Endothelial cell (in vitro differentiated cells): ENCODE data around the gene AKR1C4. TPM values are rescaled to one million over a fixed set of nuclear protein-coding genes. Genes with fewer than 3 reads are reported as not detected.

Source experiments
- DNase-seq: peaks from one replicate; pipeline ENCODE4 v3.0.0; 2021; ENCODE audit warnings: low spot score
- H3K27ac Mint-ChIP-seq: one replicate; pipeline ENCODE4 v1.8.0; 2021; ENCODE audit warnings: mixed read lengths, inconsistent platforms; ENCODE audit not compliant: unreplicated experiment
- H3K27me3 Mint-ChIP-seq: one replicate; pipeline ENCODE4 v1.8.0; 2021; ENCODE audit warnings: mild to moderate bottlenecking, moderate library complexity, mixed read lengths, inconsistent platforms; ENCODE audit not compliant: unreplicated experiment
- H3K36me3 Mint-ChIP-seq: one replicate; pipeline ENCODE4 v1.8.0; 2021; ENCODE audit warnings: mild to moderate bottlenecking, low read depth, mixed read lengths, inconsistent platforms; ENCODE audit not compliant: unreplicated experiment
- H3K4me1 Mint-ChIP-seq: one replicate; pipeline ENCODE4 v1.8.0; 2021; ENCODE audit warnings: mild to moderate bottlenecking, mixed read lengths, inconsistent platforms; ENCODE audit not compliant: unreplicated experiment
- H3K4me3 Mint-ChIP-seq: one replicate; pipeline ENCODE4 v1.8.0; 2021; ENCODE audit warnings: mild to moderate bottlenecking, mixed read lengths, inconsistent platforms; ENCODE audit not compliant: unreplicated experiment
- H3K9me3 Mint-ChIP-seq: one replicate; pipeline ENCODE4 v1.8.0; 2021; ENCODE audit warnings: mixed read lengths, inconsistent platforms; ENCODE audit not compliant: unreplicated experiment
- total RNA-seq: library from RNA; stranded (reverse); fragmentation: NEBNext Ultra II Directional; extraction: Animal tissue kit (Norgen Biotek cat#: 25700); gene quantifications from one replicate; pipeline ENCODE4 v1.2.1, GENCODE V29; 2021; ENCODE audit not compliant: unreplicated experiment
- TF ChIP-seq, protein P1 (sequence below): fragments of 200-600 bp; sonication (generic); IDR thresholded peaks from one replicate; pipeline ENCODE4 v1.5.0; 2021; ENCODE audit warnings: antibody characterized with exemption; ENCODE audit not compliant: unreplicated experiment

The AKR1C4 gene
- total RNA-seq, 1 donor from 2014 or later, result not detected

- no peaks in the 10 kb centered on the region for H3K4me1 Mint-ChIP-seq
- no peak overlapping the region for H3K27ac Mint-ChIP-seq
- no peaks in the 10 kb centered on the region for H3K36me3 Mint-ChIP-seq
- peaks cover 12% of the 10 kb centered on the region for H3K9me3 Mint-ChIP-seq
- no peak for DNase-seq
- no peaks in the 10 kb centered on the region for H3K27me3 Mint-ChIP-seq
- TF ChIP-seq, protein P1, sequence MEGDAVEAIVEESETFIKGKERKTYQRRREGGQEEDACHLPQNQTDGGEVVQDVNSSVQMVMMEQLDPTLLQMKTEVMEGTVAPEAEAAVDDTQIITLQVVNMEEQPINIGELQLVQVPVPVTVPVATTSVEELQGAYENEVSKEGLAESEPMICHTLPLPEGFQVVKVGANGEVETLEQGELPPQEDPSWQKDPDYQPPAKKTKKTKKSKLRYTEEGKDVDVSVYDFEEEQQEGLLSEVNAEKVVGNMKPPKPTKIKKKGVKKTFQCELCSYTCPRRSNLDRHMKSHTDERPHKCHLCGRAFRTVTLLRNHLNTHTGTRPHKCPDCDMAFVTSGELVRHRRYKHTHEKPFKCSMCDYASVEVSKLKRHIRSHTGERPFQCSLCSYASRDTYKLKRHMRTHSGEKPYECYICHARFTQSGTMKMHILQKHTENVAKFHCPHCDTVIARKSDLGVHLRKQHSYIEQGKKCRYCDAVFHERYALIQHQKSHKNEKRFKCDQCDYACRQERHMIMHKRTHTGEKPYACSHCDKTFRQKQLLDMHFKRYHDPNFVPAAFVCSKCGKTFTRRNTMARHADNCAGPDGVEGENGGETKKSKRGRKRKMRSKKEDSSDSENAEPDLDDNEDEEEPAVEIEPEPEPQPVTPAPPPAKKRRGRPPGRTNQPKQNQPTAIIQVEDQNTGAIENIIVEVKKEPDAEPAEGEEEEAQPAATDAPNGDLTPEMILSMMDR, result no peak
- no peak overlapping the region for H3K4me3 Mint-ChIP-seq
These were observed 45.6 kb upstream of the AKR1C4 start for GRCh38 chr10:5151076-5151475.

GRCh38 chr10:5155951-5156350 lies 40.7 kb upstream of the AKR1C4 start:
- TF ChIP-seq, protein P1, result no peak
- peaks cover 8% of the 10 kb centered on the region for H3K9me3 Mint-ChIP-seq
- H3K4me3 Mint-ChIP-seq, result no peak overlapping the region
- H3K27me3 Mint-ChIP-seq, result no peaks in the 10 kb centered on the region
- no peak for DNase-seq
- H3K27ac Mint-ChIP-seq, result no peak overlapping the region
- H3K4me1 Mint-ChIP-seq, result no peaks in the 10 kb centered on the region
- H3K36me3 Mint-ChIP-seq, result no peaks in the 10 kb centered on the region

DNA sequence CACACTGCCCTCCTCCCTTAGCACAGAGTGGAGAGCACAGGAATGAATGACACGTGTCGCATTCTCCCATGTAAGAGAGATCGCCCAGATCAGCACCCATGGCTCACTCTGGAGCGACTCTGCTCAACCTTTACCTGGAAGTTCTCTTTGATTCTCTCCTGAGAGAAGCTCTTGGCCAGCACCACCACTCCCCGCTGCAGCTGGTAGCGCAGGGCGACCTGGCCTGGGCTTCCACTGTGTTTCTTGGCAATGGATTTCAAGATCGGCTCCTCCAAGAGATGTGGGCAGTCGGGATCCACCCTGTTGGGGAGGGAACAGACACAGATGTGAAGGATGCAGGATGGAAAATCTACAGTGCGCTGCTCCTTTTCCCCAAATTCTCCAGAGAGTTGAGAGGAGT lies 39.1 kb upstream of the AKR1C4 start:
- H3K9me3 Mint-ChIP-seq, result peaks cover 5% of the 10 kb centered on the region
- no peak for DNase-seq
- TF ChIP-seq, protein P1, result no peak
- no peaks in the 10 kb centered on the region for H3K36me3 Mint-ChIP-seq
- H3K27ac Mint-ChIP-seq, result no peak overlapping the region
- H3K4me3 Mint-ChIP-seq, result no peak overlapping the region
- H3K27me3 Mint-ChIP-seq, result no peaks in the 10 kb centered on the region
- H3K4me1 Mint-ChIP-seq, result no peaks in the 10 kb centered on the region

DNA sequence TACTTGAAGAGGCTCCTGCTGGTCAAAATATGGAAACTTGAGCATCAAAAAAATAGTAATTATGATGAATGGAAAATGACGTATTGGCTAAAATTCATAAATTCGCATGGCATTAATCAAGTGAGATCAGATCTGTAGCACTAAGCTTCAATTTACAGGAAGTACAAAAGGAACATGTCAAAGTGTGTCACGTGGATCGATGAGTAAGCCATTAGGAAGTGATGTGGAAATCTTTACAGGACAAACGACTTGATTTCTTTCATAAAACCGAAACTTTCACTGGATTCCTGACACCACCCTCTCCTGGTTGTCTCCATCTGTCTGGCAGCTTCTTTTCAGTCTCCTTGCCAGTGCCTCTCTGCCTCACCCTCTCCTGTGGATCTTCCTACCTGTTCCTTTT lies 37.5 kb upstream of the AKR1C4 start:
- TF ChIP-seq, protein P1, result no peak
- H3K36me3 Mint-ChIP-seq, result no peaks in the 10 kb centered on the region
- H3K9me3 Mint-ChIP-seq, result peaks cover 3% of the 10 kb centered on the region
- no peak for DNase-seq
- H3K4me1 Mint-ChIP-seq, result no peaks in the 10 kb centered on the region
- H3K27ac Mint-ChIP-seq, result no peak overlapping the region
- no peak overlapping the region for H3K4me3 Mint-ChIP-seq
- no peaks in the 10 kb centered on the region for H3K27me3 Mint-ChIP-seq

GRCh38 chr10:5163487-5163886 lies 33.1 kb upstream of the AKR1C4 start:
- H3K4me1 Mint-ChIP-seq, result no peaks in the 10 kb centered on the region
- no peaks in the 10 kb centered on the region for H3K27me3 Mint-ChIP-seq
- H3K9me3 Mint-ChIP-seq, result peaks cover 26% of the 10 kb centered on the region
- no peak overlapping the region for H3K4me3 Mint-ChIP-seq
- TF ChIP-seq, protein P1, result no peak
- H3K36me3 Mint-ChIP-seq, result peaks cover 4% of the 10 kb centered on the region
- DNase-seq, result no peak
- H3K27ac Mint-ChIP-seq, result no peak overlapping the region
